Measurements from ENCODE around the gene PMPCA. TPM values are rescaled to one million over a fixed set of nuclear protein-coding genes. Genes with fewer than 3 reads are reported as not detected.

PMPCA gene
- total RNA-seq, 1 experiment from 2014 or later = 94.5 TPM

- H3K27ac ChIP-seq (ENCODE audit: insufficient read length, low read depth, low read length) = no peak overlapping the region
- Mint-ChIP-seq H3K27me3 (ENCODE audit: low read depth) (no peaks in the 10 kb centered on the region), H3K4me3 (no peak overlapping the region), H3K27ac (no peak overlapping the region), H3K36me3 (ENCODE audit: insufficient read depth in 1 of 3, low read depth in 3 of 3) (peaks cover 67 to 91% (median 88%) of the 10 kb centered on the region in 3 experiments; a peak in 6 of 7 replicates), H3K9me3 (no peaks in the 10 kb centered on the region), H3K4me1 (no peaks in the 10 kb centered on the region)
- H3K23ac ChIP-seq (ENCODE audit: insufficient read length, low read depth, low read length) = no peak overlapping the region
- no peaks in the 10 kb centered on the region for H3K4me1 ChIP-seq (ENCODE audit: insufficient read depth, low read length)
- H3K27me3 ChIP-seq (ENCODE audit: insufficient read depth, low read length) = no peaks in the 10 kb centered on the region
- no CpG with 5 or more reads among the region's 23 CpGs for WGBS (ENCODE audit: extremely low coverage, insufficient read length, low lambda C conversion rate)
- H3T11ph ChIP-seq (ENCODE audit: low read length) = no peak overlapping the region
- H3K56ac ChIP-seq (ENCODE audit: insufficient read length, low read depth, low read length) = no peak overlapping the region
- H3K79me1 ChIP-seq (ENCODE audit: insufficient read depth, low read depth, low read length, poor library complexity, severe bottlenecking) = no peaks in the 10 kb centered on the region
- H2BK12ac ChIP-seq (ENCODE audit: insufficient read length, low read depth, low read length) = no peak overlapping the region
- no peak overlapping the region for H3K14ac ChIP-seq (ENCODE audit: insufficient read depth, low read length)
- H2AK5ac ChIP-seq (ENCODE audit: insufficient read length, low read length) = no peak overlapping the region
- peaks cover 3% of the 10 kb centered on the region for H3K23me2 ChIP-seq (ENCODE audit: insufficient read length, low read depth, low read length, poor library complexity, severe bottlenecking)
- no peak overlapping the region for H2BK120ac ChIP-seq (ENCODE audit: low read depth, low read length, poor library complexity, severe bottlenecking)
- no peak overlapping the region for H4K91ac ChIP-seq (ENCODE audit: insufficient read length, low read depth, low read length)
- no peaks in the 10 kb centered on the region for H4K20me1 ChIP-seq (ENCODE audit: control insufficient read depth, insufficient read depth, insufficient read length)
- 0 out of 2 replicates have a peak, but pooled peaks cover 2% of the 10 kb centered on the region for H3K79me2 ChIP-seq (ENCODE audit: insufficient read depth, low read length)
- no peak overlapping the region for H4K8ac ChIP-seq (replicated peaks; ENCODE audit: insufficient read length, low read depth, low read length)
- H3K18ac ChIP-seq (ENCODE audit: insufficient read length, low read depth, low read length) = no peak overlapping the region
- H2AFZ ChIP-seq (ENCODE audit: low read length) = no peak overlapping the region
- DNase-seq = no peak
- no peak overlapping the region for H2BK15ac ChIP-seq (ENCODE audit: low read depth, low read length)
- no peak overlapping the region for H4K5ac ChIP-seq (ENCODE audit: insufficient read length, low read depth, low read length)
- H2BK5ac ChIP-seq (ENCODE audit: insufficient read length, low read length) = no peak overlapping the region
- TF ChIP-seq CTCF (conservative IDR thresholded peaks at IDR 0.05) = no peak
- H3K4ac ChIP-seq (ENCODE audit: low read depth, low read length) = no peak overlapping the region
- H3K9me3 ChIP-seq (ENCODE audit: control insufficient read depth, low read depth, low read length) = no peaks in the 10 kb centered on the region
- no peak overlapping the region for H3K9ac ChIP-seq (ENCODE audit: extremely low read depth, insufficient read length, low read length)
- no peak overlapping the region for H2BK20ac ChIP-seq (ENCODE audit: low read depth, low read length, poor library complexity, severe bottlenecking)
- H3K4me2 ChIP-seq (ENCODE audit: insufficient read depth, insufficient read length, low read length) = no peak overlapping the region
Measured at GRCh38 chr9:136460772-136461325, 50.4 kb downstream of the PMPCA start.
